DND-41 (cell line): ENCODE results near the gene DPYD.

Experiments used
- ATAC-seq: fragments of 200-7000 bp; cut with Tn5 transposase; 3 replicates; pipeline ENCODE4 v1.9.1; 2021; ENCODE audit warnings: low read depth; ENCODE audit not compliant: insufficient read depth
- DNase-seq: peaks from one replicate; pipeline ENCODE4 v3.0.0-alpha.2; 2020
- H2AFZ ChIP-seq: 2 replicates; pipeline ENCODE4 v1.6.0; 2012; ENCODE audit warnings: low read depth, low read length
- H3K27ac ChIP-seq: 2 replicates; pipeline ENCODE4 v1.5.1; 2012; ENCODE audit warnings: low read length, inconsistent platforms
- H3K27me3 ChIP-seq: fragments of 200-600 bp; sonication (generic); 2 replicates; pipeline ENCODE4 v1.6.0; 2012; ENCODE audit warnings: low read length, mild to moderate bottlenecking, inconsistent platforms; ENCODE audit not compliant: insufficient read depth, poor library complexity
- H3K36me3 ChIP-seq: 2 replicates; pipeline ENCODE4 v1.5.1; 2012; ENCODE audit warnings: low read length, inconsistent platforms; ENCODE audit not compliant: insufficient read depth
- H3K4me1 ChIP-seq: 2 replicates; pipeline ENCODE4 v1.5.1; 2012; ENCODE audit warnings: mild to moderate bottlenecking, low read length; ENCODE audit not compliant: insufficient read depth
- H3K4me2 ChIP-seq: 2 replicates; pipeline ENCODE4 v1.6.0; 2012; ENCODE audit warnings: mild to moderate bottlenecking, moderate library complexity, low read length, inconsistent platforms; ENCODE audit not compliant: insufficient read depth
- H3K4me3 ChIP-seq, 2 experiments: fragments of 200-600 bp in 1 of 2; shearing (Covaris generic) in 1 of 2; 2 replicates each; pipeline ENCODE4 v1.5.1; 2012 to 2016; ENCODE audit warnings: inconsistent platforms in 2 of 2, low read length in 2 of 2, mild to moderate bottlenecking in 2 of 2, low read depth in 1 of 2, moderate library complexity in 1 of 2
- H3K79me2 ChIP-seq: 2 replicates; pipeline ENCODE4 v1.6.0; 2012; ENCODE audit warnings: low read length, inconsistent platforms; ENCODE audit not compliant: insufficient read depth
- H3K9ac ChIP-seq: 2 replicates; pipeline ENCODE4 v1.6.0; 2012; ENCODE audit warnings: low read depth, mild to moderate bottlenecking, inconsistent platforms, low read length, moderate library complexity
- H3K9me3 ChIP-seq: 2 replicates; pipeline ENCODE4 v1.5.1; 2012; ENCODE audit warnings: low read length, moderate library complexity, mild to moderate bottlenecking, inconsistent platforms; ENCODE audit not compliant: insufficient read depth, severe bottlenecking
- H4K20me1 ChIP-seq: 2 replicates; pipeline ENCODE4 v1.6.0; 2012; ENCODE audit warnings: low read length; ENCODE audit not compliant: insufficient read depth
- EZH2 ChIP-seq: IDR thresholded peaks from 3 replicates; pipeline ENCODE4 v1.6.1; 2012; ENCODE audit warnings: borderline replicate concordance, low read depth, mild to moderate bottlenecking, moderate library complexity, low read length, inconsistent platforms; ENCODE audit not compliant: severe bottlenecking
- TF ChIP-seq, protein P1 (sequence below): IDR thresholded peaks from 2 replicates; pipeline ENCODE4 v1.5.1; 2012; ENCODE audit warnings: borderline replicate concordance, low read length, moderate library complexity, mild to moderate bottlenecking; ENCODE audit not compliant: poor library complexity, severe bottlenecking; ENCODE audit errors: extremely low read depth

Gene DPYD

DNA sequence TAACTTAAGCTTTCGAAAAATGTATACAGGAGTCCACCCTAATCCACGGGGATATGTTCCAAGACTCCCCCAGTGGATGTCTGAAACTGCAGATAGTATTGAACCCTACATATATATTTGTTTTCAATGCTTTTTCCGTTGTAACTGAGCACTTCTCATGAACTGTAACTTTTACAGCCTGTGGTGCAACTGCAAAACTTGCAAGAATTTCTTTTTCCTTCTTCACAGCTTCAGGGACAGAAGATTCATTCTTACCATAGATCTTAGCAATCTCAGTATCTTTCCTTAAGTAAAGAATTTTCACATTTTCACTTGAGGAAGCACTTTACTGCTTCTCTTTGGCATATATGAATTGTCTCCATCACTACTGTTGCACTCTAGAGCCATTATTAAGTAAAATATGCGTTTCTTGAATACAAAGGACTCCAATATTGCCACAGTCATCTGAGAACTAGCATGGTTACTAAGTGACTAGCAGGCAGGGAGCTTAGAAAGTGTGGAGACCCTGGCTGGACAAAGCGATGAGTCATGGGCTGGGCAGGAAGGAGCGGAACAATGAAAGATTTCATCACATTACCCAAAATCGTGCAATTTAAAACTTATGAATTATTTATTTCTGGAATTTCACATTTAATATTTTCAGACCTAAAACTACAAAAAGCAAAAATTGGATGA is 14.1 kb downstream of the DPYD start:
- Histone ChIP-seq H3K27ac (no peak overlapping the region), H2AFZ (no peak overlapping the region), H3K4me2 (no peak overlapping the region), H3K36me3 (no peaks in the 10 kb centered on the region), H3K9ac (no peak overlapping the region), H3K27me3 (no peaks in the 10 kb centered on the region), H3K9me3 (no peaks in the 10 kb centered on the region), H3K4me3 (no peak overlapping the region), H3K79me2 (peaks cover 96% of the 10 kb centered on the region), H3K4me1 (peaks cover 21% of the 10 kb centered on the region), H4K20me1 (no peaks in the 10 kb centered on the region; the same call in 1 of the 2 replicates)
- DNase-seq (no peak), ATAC-seq (no peak)
- TF ChIP-seq, protein P1, sequence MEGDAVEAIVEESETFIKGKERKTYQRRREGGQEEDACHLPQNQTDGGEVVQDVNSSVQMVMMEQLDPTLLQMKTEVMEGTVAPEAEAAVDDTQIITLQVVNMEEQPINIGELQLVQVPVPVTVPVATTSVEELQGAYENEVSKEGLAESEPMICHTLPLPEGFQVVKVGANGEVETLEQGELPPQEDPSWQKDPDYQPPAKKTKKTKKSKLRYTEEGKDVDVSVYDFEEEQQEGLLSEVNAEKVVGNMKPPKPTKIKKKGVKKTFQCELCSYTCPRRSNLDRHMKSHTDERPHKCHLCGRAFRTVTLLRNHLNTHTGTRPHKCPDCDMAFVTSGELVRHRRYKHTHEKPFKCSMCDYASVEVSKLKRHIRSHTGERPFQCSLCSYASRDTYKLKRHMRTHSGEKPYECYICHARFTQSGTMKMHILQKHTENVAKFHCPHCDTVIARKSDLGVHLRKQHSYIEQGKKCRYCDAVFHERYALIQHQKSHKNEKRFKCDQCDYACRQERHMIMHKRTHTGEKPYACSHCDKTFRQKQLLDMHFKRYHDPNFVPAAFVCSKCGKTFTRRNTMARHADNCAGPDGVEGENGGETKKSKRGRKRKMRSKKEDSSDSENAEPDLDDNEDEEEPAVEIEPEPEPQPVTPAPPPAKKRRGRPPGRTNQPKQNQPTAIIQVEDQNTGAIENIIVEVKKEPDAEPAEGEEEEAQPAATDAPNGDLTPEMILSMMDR, result no peak
- TF ChIP-seq EZH2, result no peak

DNA sequence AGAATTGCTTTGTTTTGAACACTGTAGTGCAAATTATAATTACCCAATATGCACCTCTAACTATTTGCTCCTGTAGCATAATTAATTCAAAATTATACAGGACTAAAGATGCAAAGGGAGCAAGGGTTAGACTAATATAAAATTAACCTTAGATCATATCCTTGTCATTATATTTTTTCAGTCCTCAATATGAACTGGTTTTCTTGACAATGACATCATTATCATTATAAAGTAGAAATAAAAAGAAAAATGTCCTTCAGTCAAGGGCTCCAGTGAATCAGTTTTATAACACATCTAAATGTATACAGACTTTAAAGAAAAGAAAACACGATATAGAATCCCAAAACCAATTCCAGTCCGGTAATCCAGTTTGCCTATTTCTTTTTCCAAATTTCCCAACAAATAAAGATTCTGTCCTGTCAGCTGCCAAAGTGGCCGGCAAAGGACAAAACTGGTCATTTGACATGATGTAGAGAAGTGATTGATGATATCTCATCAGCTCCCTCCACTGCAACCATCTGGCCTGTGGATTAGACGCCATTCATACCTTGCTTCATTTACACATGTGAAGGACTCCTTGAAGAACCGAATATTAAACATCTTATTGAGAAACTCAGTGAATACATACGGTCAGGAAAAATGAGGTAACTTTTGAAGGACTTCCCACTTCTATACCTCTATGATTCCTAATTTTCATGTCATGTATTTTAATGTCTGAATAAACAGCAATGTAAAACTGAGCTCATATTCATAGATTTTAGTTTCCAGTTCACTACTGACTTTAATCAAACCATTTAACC is 15.5 kb downstream of the DPYD start:
- H3K4me1 ChIP-seq, result peaks cover 21% of the 10 kb centered on the region
- H3K4me3 ChIP-seq, result no peak overlapping the region
- no peak overlapping the region for H3K9ac ChIP-seq
- peaks cover 96% of the 10 kb centered on the region for H3K79me2 ChIP-seq
- DNase-seq, result no peak
- H3K36me3 ChIP-seq, result no peaks in the 10 kb centered on the region
- no peaks in the 10 kb centered on the region for H3K27me3 ChIP-seq
- H3K4me2 ChIP-seq, result no peak overlapping the region
- no peak overlapping the region for H3K27ac ChIP-seq
- H3K9me3 ChIP-seq, result no peaks in the 10 kb centered on the region
- H2AFZ ChIP-seq, result no peak overlapping the region
- no peak for TF ChIP-seq EZH2
- ATAC-seq, result no peak
- peaks cover 4% of the 10 kb centered on the region; the same call in 1 of the 2 replicates for H4K20me1 ChIP-seq

DNA sequence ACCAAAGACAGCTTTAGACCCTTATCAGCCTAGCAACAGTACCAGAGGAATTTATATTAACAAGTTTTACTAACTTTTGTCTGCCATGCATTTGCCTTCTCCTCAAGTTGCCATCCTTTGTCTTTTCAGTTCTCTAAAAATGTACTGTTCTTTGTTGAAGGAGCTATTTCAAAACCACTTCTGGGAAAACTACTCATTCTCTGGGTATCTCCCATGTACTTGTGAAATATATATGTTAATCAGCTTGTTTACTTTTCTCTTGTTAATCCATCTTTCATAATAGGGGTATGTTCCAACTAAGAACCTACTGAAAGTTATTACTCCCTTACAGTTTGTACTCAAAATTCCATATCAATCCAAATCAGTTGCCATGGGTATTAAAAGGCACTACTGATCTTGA is 16.3 kb downstream of the DPYD start:
- no peak overlapping the region for H3K4me3 ChIP-seq

More for the DNA sequence above, 16.3 kb downstream of the DPYD start:
- DNase-seq (no peak), ATAC-seq (no peak)
- Histone ChIP-seq H3K79me2 (peaks cover 96% of the 10 kb centered on the region), H3K4me1 (peaks cover 21% of the 10 kb centered on the region), H3K4me2 (no peak overlapping the region), H3K9me3 (peaks cover 3% of the 10 kb centered on the region), H3K36me3 (peaks cover 4% of the 10 kb centered on the region; the same call in 1 of the 2 replicates), H3K9ac (no peak overlapping the region), H2AFZ (no peak overlapping the region), H3K27ac (no peak overlapping the region), H4K20me1 (peaks cover 4% of the 10 kb centered on the region; the same call in 1 of the 2 replicates), H3K27me3 (no peaks in the 10 kb centered on the region)
- TF ChIP-seq, protein P1, result no peak
- TF ChIP-seq EZH2, result no peak
